NCI-H510A treated with DMSO at 0.1 percent for 48 hours (cell line): ENCODE results near the gene SRPRA.

ENCODE experiments used
- DNase-seq: peaks from one replicate; lab custom pipeline; 2025; lab: John Stamatoyannopoulos, UW

The SRPRA gene

GRCh38 chr11:126229858-126230540, 38.7 kb downstream of the SRPRA start:
- no peak for DNase-seq

- no peak for DNase-seq
Observed at GRCh38 chr11:126226334-126227084, 42.2 kb downstream of the SRPRA start.

- no peak for DNase-seq
Observed at GRCh38 chr11:126225295-126225665, 43.4 kb downstream of the SRPRA start.

- no peak for DNase-seq
Observed at GRCh38 chr11:126224647-126225294, 43.9 kb downstream of the SRPRA start.

GRCh38 chr11:126219547-126219946, 49.1 kb downstream of the SRPRA start:
- no peak for DNase-seq

- no peak for DNase-seq
Observed at GRCh38 chr11:126217491-126217890, 51.2 kb downstream of the SRPRA start.

GRCh38 chr11:126216526-126217305, 52.0 kb downstream of the SRPRA start:
- no peak for DNase-seq

- no peak for DNase-seq
Observed at GRCh38 chr11:126214841-126215240, 53.9 kb downstream of the SRPRA start.

- DNase-seq: no peak
Observed at GRCh38 chr11:126214441-126214840, 54.3 kb downstream of the SRPRA start.
